Raji (cell line): ENCODE measurements around the gene ZNF444.

ENCODE experiments used
- POLR2A ChIP-seq: IDR thresholded peaks from 2 replicates; pipeline ENCODE4 v1.6.1; 2011; ENCODE audit warnings: low read depth, low read length, control low read depth; ENCODE audit not compliant: insufficient read depth

ZNF444 gene

DNA sequence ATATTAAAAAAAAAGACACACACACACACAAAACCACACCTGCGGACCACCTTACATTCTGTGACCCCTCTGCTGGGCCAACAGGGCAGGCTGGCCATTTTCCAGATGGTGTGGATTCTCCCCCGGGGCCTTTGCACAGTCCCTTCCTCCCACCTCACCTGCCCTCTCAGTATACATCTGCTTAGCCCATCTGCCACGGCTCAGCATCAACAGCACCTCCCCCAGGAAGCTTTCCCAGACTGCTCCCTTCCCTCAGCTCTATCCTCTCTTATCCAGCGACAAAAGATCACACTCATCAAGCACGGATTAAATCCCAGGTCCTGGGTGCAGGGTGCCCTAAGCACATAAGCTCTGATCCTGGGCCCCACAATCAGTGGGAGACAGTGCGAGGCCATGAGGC lies 24.5 kb upstream of the ZNF444 start:
- TF ChIP-seq POLR2A, result no peak

GRCh38 chr19:56117376-56117884 lies 23.7 kb upstream of the ZNF444 start:
- no peak for TF ChIP-seq POLR2A

DNA sequence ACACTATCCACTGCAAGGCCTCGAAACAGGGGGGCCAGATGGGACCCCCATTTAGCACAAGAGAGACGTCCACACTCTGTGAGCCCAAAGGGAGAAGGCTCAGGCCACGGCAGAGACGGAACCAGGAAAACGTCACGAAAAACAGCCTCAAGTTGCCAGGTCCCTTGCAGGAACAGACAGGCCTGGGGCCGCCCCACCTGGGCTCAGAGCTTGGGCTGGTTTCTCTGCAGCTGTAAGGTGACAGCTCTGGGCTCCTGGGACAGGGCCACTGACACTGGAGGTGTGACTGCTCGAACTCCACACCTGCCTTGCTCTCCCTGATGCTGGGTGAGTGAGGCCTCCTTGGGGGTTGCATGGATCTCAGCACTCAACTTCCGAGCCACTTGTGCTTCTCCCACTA lies 23.2 kb upstream of the ZNF444 start:
- no peak for TF ChIP-seq POLR2A

- TF ChIP-seq POLR2A, result no peak
Observed at GRCh38 chr19:56118666-56119581, 22.2 kb upstream of the ZNF444 start.

DNA sequence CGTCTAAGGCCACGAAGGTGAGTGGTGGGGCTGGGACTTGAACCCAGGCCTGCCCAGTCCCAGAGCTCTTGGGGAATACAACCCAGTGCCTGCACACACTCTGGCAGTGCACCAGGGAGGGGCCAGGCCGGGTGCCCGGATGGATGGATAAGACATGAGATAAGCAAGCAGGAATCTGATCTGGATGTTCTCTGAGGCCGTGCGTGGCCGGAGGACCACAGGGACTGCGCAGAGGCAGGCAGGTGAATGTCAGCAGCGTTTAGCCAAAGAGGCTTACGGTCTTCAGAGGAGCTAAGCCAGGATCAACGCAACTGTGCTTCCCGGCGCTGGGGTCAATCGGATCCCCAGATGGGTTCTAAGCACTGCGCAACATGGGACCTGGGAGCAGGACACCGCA lies 21.5 kb upstream of the ZNF444 start:
- TF ChIP-seq POLR2A, result no peak

DNA sequence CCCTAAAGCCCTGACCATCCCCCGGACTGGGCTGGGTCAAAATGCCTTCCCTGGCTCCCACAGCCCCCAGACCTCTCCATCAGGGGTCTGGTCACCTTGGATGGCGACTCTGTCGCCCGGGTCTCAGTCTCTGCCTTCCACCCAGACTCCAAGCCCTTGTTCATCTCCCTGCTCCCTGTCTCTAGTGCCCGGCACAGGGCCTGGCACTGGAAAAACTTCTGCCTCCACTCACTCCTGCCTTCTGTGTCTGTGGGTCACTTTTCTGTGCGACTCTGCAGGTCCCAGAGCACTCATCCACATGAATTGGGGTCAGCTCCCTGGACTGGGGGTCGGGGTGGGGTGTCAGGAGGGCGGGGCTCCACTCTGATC lies 21.1 kb upstream of the ZNF444 start:
- TF ChIP-seq POLR2A, result no peak

DNA sequence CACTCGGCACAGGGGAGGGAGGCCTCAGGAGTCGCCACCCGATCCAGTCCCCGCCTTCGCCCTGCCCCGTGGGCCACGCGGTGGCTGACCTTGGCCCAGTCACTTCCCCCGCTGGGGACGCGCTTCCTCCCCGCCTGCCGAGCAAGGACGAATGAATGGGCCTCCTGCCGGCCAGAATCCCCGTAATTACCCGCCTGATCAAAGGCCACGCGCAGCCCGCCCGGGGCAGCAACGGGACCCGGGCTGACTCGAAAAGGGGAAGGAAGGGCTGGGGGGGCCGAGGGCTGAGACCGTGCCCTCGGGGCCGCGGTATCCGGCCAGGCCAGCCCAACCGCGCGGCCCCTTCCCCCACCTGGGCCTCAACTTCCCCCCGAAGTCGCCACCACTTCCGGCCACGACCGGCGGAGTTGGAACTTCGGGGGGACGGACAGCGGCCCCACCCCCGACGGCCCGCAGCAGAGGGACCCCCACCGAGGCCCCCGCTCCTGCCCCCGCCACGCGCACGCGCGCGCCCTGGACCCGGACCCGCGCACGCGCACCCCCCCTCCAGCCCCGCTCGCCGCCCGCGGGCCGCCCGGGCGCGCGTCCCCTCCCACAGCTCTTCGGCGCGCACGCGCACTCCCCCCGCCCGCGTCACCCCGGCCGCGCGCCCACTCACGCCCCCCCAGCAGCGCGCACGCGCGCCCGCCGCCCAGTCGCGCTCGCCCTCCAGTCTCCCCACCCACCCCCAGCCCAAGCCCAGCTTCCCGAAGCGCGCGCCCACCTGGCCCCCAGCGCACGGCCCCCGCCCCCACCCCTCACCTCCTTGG lies 20.5 kb upstream of the ZNF444 start:
- peak; percentile 65 for TF ChIP-seq POLR2A

DNA sequence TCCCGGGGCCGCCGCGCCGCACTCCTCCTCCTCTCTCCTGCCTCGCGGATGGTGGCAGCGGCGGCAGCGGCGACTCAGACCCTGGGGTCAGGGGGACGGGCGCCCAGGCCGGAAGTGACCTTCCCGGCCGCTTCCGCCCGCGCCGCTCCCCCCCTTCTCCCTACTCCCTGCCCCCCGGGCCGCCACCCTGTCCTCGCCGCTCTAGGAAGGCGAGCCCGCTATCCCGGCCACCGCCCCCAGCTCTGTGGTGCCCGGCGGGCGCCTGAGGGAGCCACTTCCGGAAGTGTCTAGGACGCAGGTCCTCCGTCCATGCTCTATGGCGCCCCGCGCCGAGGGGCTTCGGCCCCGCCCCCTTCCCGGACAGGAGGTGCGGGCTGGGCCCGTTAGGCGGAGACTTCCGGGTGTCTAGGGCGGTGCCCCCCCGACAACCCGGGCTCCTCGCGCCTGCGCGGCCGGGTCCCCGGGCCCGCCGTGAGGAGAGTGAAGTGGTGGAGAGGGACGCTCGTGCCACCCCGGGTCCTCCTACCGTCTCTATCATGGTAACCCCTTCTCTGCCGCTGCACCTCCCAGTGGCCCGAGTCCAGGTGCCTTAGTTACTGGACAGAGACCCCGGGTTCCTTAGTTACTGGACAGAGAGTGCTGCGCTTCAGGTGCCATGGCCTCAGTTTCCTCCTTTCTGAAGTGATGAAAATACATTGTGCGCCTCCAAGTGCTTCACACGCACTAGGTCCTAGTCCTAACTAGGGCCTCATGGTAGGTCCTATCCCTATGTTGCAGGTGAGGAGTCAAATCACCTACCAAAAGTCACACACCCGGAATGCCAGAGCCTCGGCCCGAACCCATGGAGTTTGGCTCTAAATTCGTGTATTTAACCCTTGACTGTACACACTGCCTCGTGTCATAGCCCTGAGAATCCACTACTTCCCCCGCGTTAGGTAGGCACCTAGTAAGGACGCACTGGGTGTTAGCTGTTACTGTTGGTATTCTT lies 19.6 kb upstream of the ZNF444 start, which contains the start of gene ZNF787:
TSS of gene ZNF787 (minus strand) at position 116 of the 988 bp plus-strand sequence. CDS start 18,078 bp downstream, outside the sequence.
- peak; percentile 63 for TF ChIP-seq POLR2A

- no peak for TF ChIP-seq POLR2A
Observed at GRCh38 chr19:56123266-56123891, 17.7 kb upstream of the ZNF444 start.

- TF ChIP-seq POLR2A, result no peak
Observed at GRCh38 chr19:56124578-56124977, 16.5 kb upstream of the ZNF444 start.

GRCh38 chr19:56125806-56126590 lies 15.1 kb upstream of the ZNF444 start:
- no peak for TF ChIP-seq POLR2A

GRCh38 chr19:56126983-56127780 lies 13.9 kb upstream of the ZNF444 start:
- no peak for TF ChIP-seq POLR2A
